Airway epithelial cell (primary cell): ENCODE data around the gene CDHR4. TPM values are rescaled to one million over a fixed set of nuclear protein-coding genes. Genes with fewer than 3 reads are reported as not detected.

Experiments
- total RNA-seq: library from RNA; depleted of rRNA; stranded (reverse); fragments of >200 nt; gene quantifications from 2 replicates; pipeline ENCODE4 v1.2.3, GENCODE V29; 2015

The CDHR4 gene, protein sequence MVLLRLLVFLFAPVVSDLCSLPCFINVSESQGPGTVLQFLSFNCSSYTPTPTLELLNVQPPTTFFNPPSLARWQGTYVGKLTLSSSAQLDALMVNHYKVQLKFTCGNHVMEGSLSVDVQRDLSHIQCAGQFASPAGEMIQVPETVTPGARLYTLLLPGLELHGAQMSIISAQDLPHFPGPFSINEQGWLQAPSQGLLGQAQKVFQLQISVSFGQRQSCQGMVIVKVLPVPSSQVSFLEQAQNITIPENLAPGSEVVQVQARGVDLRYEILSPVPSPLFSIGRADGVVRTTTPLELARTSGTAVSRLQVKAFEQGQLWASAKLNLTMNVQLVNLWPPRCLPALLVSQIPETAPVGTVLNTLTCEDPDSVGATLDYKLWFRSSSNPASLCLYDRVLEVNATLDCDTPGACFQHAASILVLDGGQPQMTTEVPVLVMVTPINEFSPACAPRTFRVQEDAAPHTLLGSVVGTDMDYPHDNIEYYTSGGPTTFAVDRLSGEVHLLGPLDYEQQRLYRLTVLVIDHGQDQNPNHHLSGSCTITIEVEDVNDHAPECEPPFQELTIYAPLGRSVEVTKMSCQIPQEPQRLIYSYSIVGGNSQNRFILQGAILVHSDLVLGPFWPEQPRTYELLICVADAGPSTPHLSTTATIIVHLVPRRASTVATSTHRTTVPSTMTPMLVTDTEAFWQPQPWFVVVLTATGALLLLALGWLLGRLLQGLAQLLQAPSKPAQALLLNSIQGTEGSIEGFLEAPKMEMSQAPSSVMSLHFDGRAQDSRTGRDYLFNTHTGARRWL
- total RNA-seq = not detected in 2 replicates

DNA sequence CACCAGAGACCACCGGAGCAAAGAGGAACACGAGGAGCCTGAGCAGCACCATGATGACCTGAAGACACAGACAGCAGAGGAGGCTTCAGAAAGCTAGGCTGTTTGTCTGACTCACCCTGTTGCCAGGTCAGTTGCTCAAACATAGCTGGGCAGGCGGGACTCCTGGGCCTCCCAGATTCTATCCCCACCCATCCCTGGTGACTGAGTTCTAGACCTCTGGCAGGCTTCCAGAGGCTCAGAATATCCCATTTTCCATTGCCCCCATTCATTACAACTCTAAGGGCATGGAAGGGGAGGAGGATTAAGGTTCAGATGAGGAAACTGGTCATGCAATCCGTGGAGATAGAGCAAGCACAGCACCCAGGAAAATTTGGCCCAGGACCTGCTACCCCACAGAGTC is at the start of gene CDHR4:
CDHR4 (minus strand) TSS at position 113 of the 400 bp plus-strand sequence; CDS start at position 52, 61 bp downstream.

DNA sequence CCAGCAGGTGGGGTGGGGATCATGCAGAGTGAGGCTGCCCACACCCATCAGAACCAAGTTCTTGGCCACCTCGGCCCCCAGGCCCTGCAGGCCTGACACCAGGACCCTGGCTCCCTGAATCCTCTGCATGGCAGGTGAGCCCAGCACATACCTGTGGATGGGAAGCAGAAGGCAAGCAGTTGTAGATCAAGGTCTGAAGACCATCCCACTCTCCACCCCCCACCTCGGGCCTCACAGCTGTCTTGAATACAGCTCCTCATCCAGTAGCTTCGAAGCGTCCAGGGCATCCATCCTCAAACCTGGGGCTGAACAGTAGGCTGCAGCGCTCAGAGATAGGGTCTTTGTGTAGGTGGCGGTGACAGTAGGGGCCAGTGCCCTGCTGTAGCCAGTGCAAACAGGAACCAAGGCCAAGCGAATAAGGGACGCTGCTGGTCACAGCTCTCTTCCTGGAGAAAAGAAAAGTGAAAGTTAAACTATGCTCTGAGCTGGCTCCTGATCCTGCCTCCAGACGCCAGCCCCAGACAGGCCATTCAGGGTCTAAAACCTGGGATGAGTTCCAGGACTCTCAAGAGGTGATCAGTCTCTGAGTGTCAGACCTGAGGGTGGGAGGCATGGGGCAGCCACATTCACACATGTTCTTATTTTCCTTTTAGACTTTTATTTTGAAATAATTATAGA is 14.0 kb upstream of the CDHR4 start, which contains the start of gene UBA7:
UBA7 (minus strand) TSS at position 457 of the 678 bp plus-strand sequence; CDS start at position 291, 166 bp downstream.

GRCh38 chr3:49802719-49803464 is 3.2 kb upstream of the CDHR4 start, which contains the start of gene INKA1:
Gene INKA1, plus strand, starts transcription at chr3:49803261. Its CDS starts 132 bp downstream, at chr3:49803393.

GRCh38 chr3:49786357-49787181 is 13.1 kb downstream of the CDHR4 start, which contains the start of gene IP6K1:
Gene IP6K1, minus strand, starts transcription at chr3:49786542. Its CDS starts 38,502 bp downstream, at chr3:49748040.

Other genes starting within 250 kb of the CDHR4 start
- gene BSN, start 245.4 kb downstream of the CDHR4 start, total RNA-seq = 0.05 and 0.07 TPM in 2 replicates
- 130 and 163 TPM in 2 replicates for gene APEH, start 125.5 kb downstream of the CDHR4 start, total RNA-seq
- 3.5 and 4.2 TPM in 2 replicates for gene MST1, start 110.4 kb downstream of the CDHR4 start, total RNA-seq
- 19.6 and 23.8 TPM in 2 replicates for gene RNF123, start 110.3 kb downstream of the CDHR4 start, total RNA-seq
- gene AMIGO3, start 80.2 kb downstream of the CDHR4 start, total RNA-seq = 0.19 and 0.42 TPM in 2 replicates
- 47.8 and 50.9 TPM in 2 replicates for gene GMPPB, start 75.9 kb downstream of the CDHR4 start, total RNA-seq
- gene IP6K1, start 13.3 kb downstream of the CDHR4 start, total RNA-seq = 16.5 and 20.7 TPM in 2 replicates
- gene INKA1, start 3.4 kb upstream of the CDHR4 start, total RNA-seq = 21.7 and 28.6 TPM in 2 replicates
- gene UBA7, start 14.1 kb upstream of the CDHR4 start, total RNA-seq = 3.2 and 5.8 TPM in 2 replicates
- 7.9 and 8.5 TPM in 2 replicates for gene TRAIP, start 56.7 kb upstream of the CDHR4 start, total RNA-seq
- gene CAMKV, start 70.0 kb upstream of the CDHR4 start, total RNA-seq = not detected in 2 replicates
- gene MST1R, start 104.0 kb upstream of the CDHR4 start, total RNA-seq = 13.3 and 19.9 TPM in 2 replicates
- gene MON1A, start 129.9 kb upstream of the CDHR4 start, total RNA-seq = 15.4 and 20.8 TPM in 2 replicates
- 28.6 and 34.2 TPM in 2 replicates for gene RBM6, start 140.3 kb upstream of the CDHR4 start, total RNA-seq